ENCODE data around the gene ATG9A. TPM values are rescaled to one million over a fixed set of nuclear protein-coding genes. Genes with fewer than 3 reads are reported as not detected.
A peak's percentile ranks its signal among the peaks of the same experiment; 100 is the strongest.

The ATG9A gene
- total and polyA plus RNA-seq, 4 experiments from 2014 or later, result 10.3 to 53.0 (median 38.2) TPM

- Mint-ChIP-seq H3K4me1 (peaks cover 26 to 70% (median 47%) of the 10 kb centered on the region in 4 donors), H3K36me3 (peaks cover 40 to 63% of the 10 kb centered on the region in 2 donors), H3K9me3 (peaks cover 0 to 2% (median 0%) of the 10 kb centered on the region in 8 donors), H3K27me3 (no peaks in the 10 kb centered on the region), H3K4me3 (peak overlapping the region; percentile 78 to 99 (median 86)), H3K27ac (peak overlapping the region; percentile 63 to 92 (median 75))
- Histone ChIP-seq H3K27ac (ENCODE audit: low read depth, low read length) (peak overlapping the region; percentile 87), H3K4me1 (ENCODE audit: insufficient read depth, low read length) (peaks cover 49% of the 10 kb centered on the region), H3K27me3 (ENCODE audit: insufficient read depth, low read length) (no peaks in the 10 kb centered on the region), H3K9me3 (ENCODE audit: control insufficient read depth in 1 of 2, low read length in 2 of 2) (no peaks in the 10 kb centered on the region), H3K4me3 (ENCODE audit: low read length in 2 of 2) (peak overlapping the region; percentile 62 to 69), H3K36me3 (ENCODE audit: insufficient read depth, low read length) (peaks cover 53% of the 10 kb centered on the region)
- CTCF ChIA-PET (ENCODE audit: partially characterized antibody), result interaction anchor here (1.0 to 4.1 kb wide), 8 partner anchors 11 to 69 kb away, joined by 3 to 25 read pairs (median 12); partner anchors contain the start of genes GLB1L, NHEJ1, SLC23A3 and STK16
- no peak for DNase-seq
- POLR2A ChIA-PET (ENCODE audit: partially characterized antibody), result interaction anchor here (1.2 to 17.6 kb wide), 20 partner anchors 9 to 161 kb away, joined by 4 to 684 read pairs (median 9); partner anchors contain the start of genes ABCB6, CNPPD1, DNAJB2 and DNPEP
- intact Hi-C loops (cut with micrococcal nuclease), result no loop called here
These were observed 1.2 kb downstream of the ATG9A start for GRCh38 chr2:219228041-219228910.

- CTCF ChIA-PET (ENCODE audit: partially characterized antibody), result interaction anchor here (1.6 to 2.5 kb wide), 4 partner anchors 12 to 66 kb away, joined by 4 to 18 read pairs (median 11); partner anchors contain the start of genes NHEJ1 and TUBA4A
- POLR2A ChIA-PET (ENCODE audit: partially characterized antibody), result interaction anchor here (4.4 to 17.6 kb wide), 2 partner anchors 19 to 25 kb away, joined by 13 to 684 read pairs; partner anchors contain the start of genes GLB1L, STK16, TUBA4A and TUBA4B
- Histone ChIP-seq H3K9me3 (ENCODE audit: control insufficient read depth in 1 of 2, low read length in 2 of 2) (no peaks in the 10 kb centered on the region), H3K4me1 (ENCODE audit: insufficient read depth, low read length) (peaks cover 25% of the 10 kb centered on the region), H3K27me3 (ENCODE audit: insufficient read depth, low read length) (no peaks in the 10 kb centered on the region), H3K27ac (ENCODE audit: low read depth, low read length) (no peak overlapping the region), H3K4me3 (ENCODE audit: low read length in 2 of 2) (no peak overlapping the region), H3K36me3 (ENCODE audit: insufficient read depth, low read length) (peaks cover 59% of the 10 kb centered on the region)
- peaks cover 0 to 2% (median 0%) of the 10 kb centered on the region in 8 donors for H3K9me3 Mint-ChIP-seq
- H3K27me3 Mint-ChIP-seq, result no peaks in the 10 kb centered on the region
- H3K4me1 Mint-ChIP-seq, result peaks cover 18 to 52% (median 30%) of the 10 kb centered on the region in 4 donors
- DNase-seq, result no peak
- H3K27ac Mint-ChIP-seq, result peak overlapping the region in 1 of 7 donors; percentile 50
- H3K36me3 Mint-ChIP-seq, result peaks cover 34 to 63% of the 10 kb centered on the region in 2 donors
- H3K4me3 Mint-ChIP-seq, result no peak overlapping the region
- intact Hi-C loops (cut with micrococcal nuclease), result no loop called here
These were observed 4.1 kb downstream of the ATG9A start for GRCh38 chr2:219225350-219225749.

- no peak for DNase-seq
- Histone ChIP-seq H3K4me3 (ENCODE audit: low read length in 2 of 2) (no peak overlapping the region), H3K27me3 (ENCODE audit: insufficient read depth, low read length) (no peaks in the 10 kb centered on the region), H3K27ac (ENCODE audit: low read depth, low read length) (no peak overlapping the region), H3K4me1 (ENCODE audit: insufficient read depth, low read length) (peaks cover 30% of the 10 kb centered on the region), H3K36me3 (ENCODE audit: insufficient read depth, low read length) (peaks cover 64% of the 10 kb centered on the region), H3K9me3 (ENCODE audit: control insufficient read depth in 1 of 2, low read length in 2 of 2) (no peaks in the 10 kb centered on the region)
- Mint-ChIP-seq H3K9me3 (peaks cover 0 to 2% (median 0%) of the 10 kb centered on the region in 8 donors), H3K36me3 (peaks cover 34 to 59% of the 10 kb centered on the region in 2 donors), H3K4me3 (no peak overlapping the region), H3K27ac (peak overlapping the region in 3 of 7 donors; percentile 25 to 50 (median 41)), H3K27me3 (no peaks in the 10 kb centered on the region), H3K4me1 (peaks cover 19 to 46% (median 30%) of the 10 kb centered on the region in 4 donors)
- CTCF ChIA-PET (ENCODE audit: partially characterized antibody), result interaction anchor here (1.1 to 2.0 kb wide), 3 partner anchors 11 to 71 kb away, joined by 3 to 4 read pairs (median 3); no protein-coding TSS in a partner anchor
- POLR2A ChIA-PET (ENCODE audit: partially characterized antibody), result interaction anchor here (4.4 to 17.6 kb wide), 2 partner anchors 17 to 26 kb away, joined by 13 to 684 read pairs; partner anchors contain the start of genes GLB1L, STK16, TUBA4A and TUBA4B
- intact Hi-C loops (cut with micrococcal nuclease), result no loop called here
These were observed 5.4 kb downstream of the ATG9A start for GRCh38 chr2:219223831-219224610.

- CTCF ChIA-PET (ENCODE audit: partially characterized antibody), result interaction anchor here (1.0 kb wide), 1 partner anchor 77 kb away, joined by 3 read pairs; no protein-coding TSS in a partner anchor
- H3K9me3 ChIP-seq (ENCODE audit: control insufficient read depth in 1 of 2, low read length in 2 of 2), result no peaks in the 10 kb centered on the region
- no peaks in the 10 kb centered on the region for H3K27me3 ChIP-seq (ENCODE audit: insufficient read depth, low read length)
- H3K4me1 Mint-ChIP-seq, result peaks cover 15 to 40% (median 24%) of the 10 kb centered on the region in 4 donors
- intact Hi-C loops (cut with micrococcal nuclease), result no loop called here
- H3K4me1 ChIP-seq (ENCODE audit: insufficient read depth, low read length), result peaks cover 28% of the 10 kb centered on the region
- H3K27me3 Mint-ChIP-seq, result no peaks in the 10 kb centered on the region
- no peak overlapping the region for H3K27ac Mint-ChIP-seq
- no peak overlapping the region for H3K4me3 Mint-ChIP-seq
- H3K27ac ChIP-seq (ENCODE audit: low read depth, low read length), result no peak overlapping the region
- H3K9me3 Mint-ChIP-seq, result peaks cover 0 to 2% (median 0%) of the 10 kb centered on the region in 8 donors
- H3K4me3 ChIP-seq (ENCODE audit: low read length in 2 of 2), result no peak overlapping the region
- H3K36me3 ChIP-seq (ENCODE audit: insufficient read depth, low read length), result peaks cover 63% of the 10 kb centered on the region
- POLR2A ChIA-PET (ENCODE audit: partially characterized antibody), result interaction anchor here (0.6 to 6.9 kb wide), 6 partner anchors 8 to 45 kb away, joined by 3 to 80 read pairs (median 4); partner anchors contain the start of genes ANKZF1, ATG9A, CNPPD1 and TUBA4A
- peaks cover 34 to 59% of the 10 kb centered on the region in 2 donors for H3K36me3 Mint-ChIP-seq
- no peak for DNase-seq
These were observed 7.4 kb downstream of the ATG9A start for GRCh38 chr2:219221957-219222518.

- CTCF ChIA-PET (ENCODE audit: partially characterized antibody), result interaction anchor here (1.0 to 12.2 kb wide), 4 partner anchors 9 to 74 kb away, joined by 3 to 186 read pairs (median 6); partner anchors contain the start of gene NHEJ1
- Mint-ChIP-seq H3K36me3 (peaks cover 30 to 53% of the 10 kb centered on the region in 2 donors), H3K4me3 (peak overlapping the region in 2 of 8 donors; percentile 43 to 46), H3K9me3 (peaks cover 0 to 2% (median 0%) of the 10 kb centered on the region in 8 donors), H3K27ac (peak overlapping the region in 1 of 7 donors; percentile 60), H3K27me3 (no peaks in the 10 kb centered on the region), H3K4me1 (peaks cover 11 to 34% (median 22%) of the 10 kb centered on the region in 4 donors)
- intact Hi-C loops (cut with micrococcal nuclease), result no loop called here
- Histone ChIP-seq H3K27me3 (ENCODE audit: insufficient read depth, low read length) (no peaks in the 10 kb centered on the region), H3K4me3 (ENCODE audit: low read length in 2 of 2) (no peak overlapping the region), H3K9me3 (ENCODE audit: control insufficient read depth in 1 of 2, low read length in 2 of 2) (no peaks in the 10 kb centered on the region), H3K36me3 (ENCODE audit: insufficient read depth, low read length) (peaks cover 55% of the 10 kb centered on the region), H3K4me1 (ENCODE audit: insufficient read depth, low read length) (peaks cover 24% of the 10 kb centered on the region), H3K27ac (ENCODE audit: low read depth, low read length) (no peak overlapping the region)
- DNase-seq, result no peak
- POLR2A ChIA-PET (ENCODE audit: partially characterized antibody), result interaction anchor here (0.6 to 6.9 kb wide), 7 partner anchors 8 to 559 kb away, joined by 3 to 98 read pairs (median 7); partner anchors contain the start of genes ANKZF1, ATG9A, GLB1L and STK16
These were observed 8.6 kb downstream of the ATG9A start for GRCh38 chr2:219220652-219221402.

Data from CD4-positive, alpha-beta memory T cell (primary cell).